ENCODE data around the gene ATXN7L3. TPM values are rescaled to one million over a fixed set of nuclear protein-coding genes. Genes with fewer than 3 reads are reported as not detected.

Gene ATXN7L3
- total RNA-seq, 2 donors from 2014 or later: 65.9 to 77.3 TPM

DNA sequence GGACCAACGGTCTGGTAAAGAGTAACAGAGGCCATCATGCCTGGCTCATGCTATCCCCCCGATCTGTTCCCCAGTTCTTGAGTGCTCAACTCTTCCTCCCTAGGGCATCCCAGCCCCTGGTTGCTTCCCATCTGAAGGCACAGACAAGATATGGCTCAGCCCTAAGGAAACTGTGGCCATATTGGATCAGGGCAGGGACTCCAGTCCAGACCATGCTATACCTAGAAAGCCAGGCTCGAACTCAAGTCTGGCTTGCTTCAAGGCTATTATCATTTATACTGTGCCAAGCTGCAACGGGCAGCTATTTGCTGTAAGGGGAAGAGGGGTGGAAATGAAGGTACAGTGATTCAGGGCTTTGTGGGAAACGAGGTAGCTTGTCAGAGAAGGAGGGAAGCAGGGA lies 17.0 kb upstream of the ATXN7L3 start:
- Histone ChIP-seq H3K4me3 (no peak overlapping the region), H3K36me3 (peaks cover 15% of the 10 kb centered on the region), H3K27ac (no peak overlapping the region), H3K9me3 (no peaks in the 10 kb centered on the region), H3K9ac (ENCODE audit: low read depth in 2 of 2, low read length in 2 of 2) (peak overlapping the region in 1 of 2 donors; percentile 14), H3K27me3 (no peaks in the 10 kb centered on the region), H3K4me1 (no peaks in the 10 kb centered on the region)
- no peak for DNase-seq
- intact Hi-C loops (cut with DNase I): no loop called here
- TF ChIP-seq, protein P1, sequence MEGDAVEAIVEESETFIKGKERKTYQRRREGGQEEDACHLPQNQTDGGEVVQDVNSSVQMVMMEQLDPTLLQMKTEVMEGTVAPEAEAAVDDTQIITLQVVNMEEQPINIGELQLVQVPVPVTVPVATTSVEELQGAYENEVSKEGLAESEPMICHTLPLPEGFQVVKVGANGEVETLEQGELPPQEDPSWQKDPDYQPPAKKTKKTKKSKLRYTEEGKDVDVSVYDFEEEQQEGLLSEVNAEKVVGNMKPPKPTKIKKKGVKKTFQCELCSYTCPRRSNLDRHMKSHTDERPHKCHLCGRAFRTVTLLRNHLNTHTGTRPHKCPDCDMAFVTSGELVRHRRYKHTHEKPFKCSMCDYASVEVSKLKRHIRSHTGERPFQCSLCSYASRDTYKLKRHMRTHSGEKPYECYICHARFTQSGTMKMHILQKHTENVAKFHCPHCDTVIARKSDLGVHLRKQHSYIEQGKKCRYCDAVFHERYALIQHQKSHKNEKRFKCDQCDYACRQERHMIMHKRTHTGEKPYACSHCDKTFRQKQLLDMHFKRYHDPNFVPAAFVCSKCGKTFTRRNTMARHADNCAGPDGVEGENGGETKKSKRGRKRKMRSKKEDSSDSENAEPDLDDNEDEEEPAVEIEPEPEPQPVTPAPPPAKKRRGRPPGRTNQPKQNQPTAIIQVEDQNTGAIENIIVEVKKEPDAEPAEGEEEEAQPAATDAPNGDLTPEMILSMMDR (IDR thresholded peaks at IDR 0.05): no peak

DNA sequence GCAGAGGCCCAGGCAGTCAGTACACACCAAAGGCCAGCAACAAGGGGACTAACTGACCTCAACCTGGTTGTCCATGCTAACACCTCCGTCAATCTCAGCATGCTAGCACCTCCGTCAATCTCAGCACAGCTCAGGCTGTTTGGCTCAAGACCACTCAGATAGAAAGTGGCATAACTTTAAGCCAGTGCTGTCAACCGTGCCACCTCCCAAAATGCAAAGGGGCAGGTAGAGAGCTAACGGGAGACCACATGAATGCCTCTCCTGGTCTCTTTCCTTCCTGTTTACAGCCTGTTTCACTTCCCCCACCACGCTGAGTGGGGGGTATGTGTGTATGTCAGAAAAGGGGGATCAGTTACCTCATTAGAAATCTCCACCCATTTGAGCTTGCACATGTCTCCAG lies 16.5 kb upstream of the ATXN7L3 start:
- intact Hi-C loops (cut with DNase I): no loop called here
- no peak overlapping the region for H3K4me3 ChIP-seq
- TF ChIP-seq, protein P1 (IDR thresholded peaks at IDR 0.05): no peak
- no peak overlapping the region for H3K27ac ChIP-seq
- no peaks in the 10 kb centered on the region for H3K9me3 ChIP-seq
- DNase-seq: no peak
- H3K4me1 ChIP-seq: no peaks in the 10 kb centered on the region
- H3K27me3 ChIP-seq: no peaks in the 10 kb centered on the region
- H3K36me3 ChIP-seq: peaks cover 15% of the 10 kb centered on the region
- peak overlapping the region in 1 of 2 donors; percentile 14 for H3K9ac ChIP-seq (ENCODE audit: low read depth in 2 of 2, low read length in 2 of 2)

DNA sequence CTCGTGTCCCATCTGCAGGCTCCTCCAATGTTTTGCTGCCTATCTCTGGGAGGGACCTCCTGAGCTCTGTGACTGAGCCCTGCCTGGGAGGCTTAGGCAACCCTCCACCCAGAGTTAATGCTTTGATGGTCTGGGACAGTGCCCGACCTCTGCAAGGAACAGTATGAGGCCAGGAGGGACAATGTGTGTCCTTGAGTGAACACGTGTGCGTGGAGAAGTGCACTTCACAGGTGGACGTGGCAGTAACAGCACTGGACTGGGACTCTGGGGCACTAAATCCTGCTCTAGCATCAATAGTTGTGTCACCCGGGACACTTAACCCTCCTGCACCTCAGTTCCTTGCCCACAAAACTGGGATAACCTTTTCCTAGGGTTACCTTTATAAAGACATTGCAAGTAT lies 15.2 kb upstream of the ATXN7L3 start:
- intact Hi-C loops (cut with DNase I): loop anchor here (5.0 kb wide), 1 partner anchor 107 kb away; the partner anchor contains the start of gene SLC25A39
- peaks cover 4% of the 10 kb centered on the region for H3K4me1 ChIP-seq
- no peak overlapping the region for H3K27ac ChIP-seq
- no peaks in the 10 kb centered on the region for H3K27me3 ChIP-seq
- no peak for DNase-seq
- H3K36me3 ChIP-seq: peaks cover 15% of the 10 kb centered on the region
- no peak overlapping the region for H3K9ac ChIP-seq (ENCODE audit: low read depth in 2 of 2, low read length in 2 of 2)
- H3K4me3 ChIP-seq: no peak overlapping the region
- no peaks in the 10 kb centered on the region for H3K9me3 ChIP-seq
- TF ChIP-seq, protein P1 (IDR thresholded peaks at IDR 0.05): no peak

DNA sequence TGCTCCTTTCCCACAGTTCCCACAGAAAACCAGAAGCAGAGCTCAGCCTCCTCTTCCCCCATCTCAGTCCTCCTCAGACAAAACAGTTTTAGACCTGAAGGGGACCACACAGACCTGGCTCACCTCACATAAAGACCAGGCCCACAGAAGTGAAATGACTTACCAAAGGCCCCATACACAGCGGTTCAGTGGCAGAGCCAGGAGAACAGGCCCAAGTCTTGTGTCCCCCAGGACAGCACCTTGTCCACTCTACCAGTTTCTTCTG lies 14.5 kb upstream of the ATXN7L3 start:
- TF ChIP-seq, protein P1 (IDR thresholded peaks at IDR 0.05): no peak
- peaks cover 4% of the 10 kb centered on the region for H3K4me1 ChIP-seq

DNA sequence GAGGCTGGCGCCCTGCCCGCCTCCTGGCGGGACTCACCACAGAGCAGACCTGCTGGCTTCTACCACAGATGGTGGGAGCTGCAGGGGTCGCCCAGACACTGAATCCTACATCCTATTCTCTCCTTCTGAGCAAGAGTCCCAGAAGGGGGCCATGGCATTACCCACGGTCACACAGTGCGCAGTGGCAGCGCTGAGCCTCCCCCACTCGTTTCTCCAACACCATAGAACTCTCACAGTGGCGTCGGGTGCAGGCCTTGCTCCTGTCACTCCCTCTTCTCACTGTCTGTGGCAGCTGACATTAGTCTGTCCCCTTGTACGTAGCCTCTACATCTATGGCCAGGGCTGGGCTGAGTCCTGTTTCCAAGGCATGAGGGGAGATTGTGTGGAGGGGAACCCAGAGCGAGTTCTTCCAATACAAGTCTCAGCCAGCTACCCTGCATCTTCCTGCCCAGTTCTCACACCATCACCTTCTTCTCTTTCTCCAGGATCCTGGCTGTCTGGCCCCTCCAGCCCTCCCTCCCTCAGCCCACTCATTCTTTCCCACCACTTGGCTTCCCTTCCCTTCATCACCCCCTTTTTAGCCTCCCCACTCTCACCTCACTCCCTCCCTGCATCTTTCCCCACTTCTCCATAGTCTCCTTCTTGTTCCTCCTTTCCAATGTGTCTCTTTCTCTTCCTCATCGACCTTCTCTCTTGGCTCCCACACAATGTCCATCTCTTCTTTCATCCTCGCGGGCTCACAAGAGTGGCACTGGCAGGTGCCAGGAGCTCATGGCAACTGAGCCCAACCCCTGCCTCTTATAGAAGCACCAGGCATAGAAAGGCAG lies 13.9 kb upstream of the ATXN7L3 start:
- Histone ChIP-seq H3K4me3 (no peak overlapping the region), H3K36me3 (peaks cover 19% of the 10 kb centered on the region), H3K9me3 (no peaks in the 10 kb centered on the region), H3K4me1 (peaks cover 4% of the 10 kb centered on the region), H3K9ac (ENCODE audit: low read depth in 2 of 2, low read length in 2 of 2) (no peak overlapping the region), H3K27me3 (no peaks in the 10 kb centered on the region), H3K27ac (no peak overlapping the region)
- DNase-seq: no peak
- intact Hi-C loops (cut with DNase I): loop anchor here (5.0 kb wide), 1 partner anchor 109 kb away; the partner anchor contains the start of gene SLC25A39
- TF ChIP-seq, protein P1 (IDR thresholded peaks at IDR 0.05): no peak

More for the DNA sequence above, 14.5 kb upstream of the ATXN7L3 start:
- no peak for DNase-seq
- intact Hi-C loops (cut with DNase I): loop anchor here (5.0 kb wide), 1 partner anchor 108 kb away; the partner anchor contains the start of gene SLC25A39
- H3K27ac ChIP-seq: no peak overlapping the region
- no peaks in the 10 kb centered on the region for H3K27me3 ChIP-seq
- no peak overlapping the region for H3K9ac ChIP-seq (ENCODE audit: low read depth in 2 of 2, low read length in 2 of 2)
- H3K4me3 ChIP-seq: no peak overlapping the region
- H3K9me3 ChIP-seq: no peaks in the 10 kb centered on the region
- peaks cover 17% of the 10 kb centered on the region for H3K36me3 ChIP-seq
